Cardiac muscle cell (in vitro differentiated cells and primary cell): ENCODE results near the gene KCNJ14. TPM values are rescaled to one million over a fixed set of nuclear protein-coding genes. Genes with fewer than 3 reads are reported as not detected.
A peak's percentile ranks its signal among the peaks of the same experiment; 100 is the strongest.

Source experiments
- DNase-seq, 2 donors: peaks; one replicate each; pipeline versions ENCODE4 v3.0.0 to v3.0.0-alpha.2; 2010 to 2017; ENCODE audit warnings: low read depth in 1 of 2, low spot score in 1 of 2
- H3K27ac ChIP-seq: fragments of 200-600 bp; sonication (generic); 2 replicates; pipeline ENCODE4 v1.5.1; 2016
- H3K27me3 ChIP-seq: fragments of 200-600 bp; sonication (generic); 2 replicates; pipeline ENCODE4 v1.6.0; 2016; ENCODE audit warnings: control low read depth
- H3K36me3 ChIP-seq: fragments of 200-600 bp; sonication (generic); 2 replicates; pipeline ENCODE4 v1.5.1; 2016; ENCODE audit warnings: control low read depth
- H3K4me1 ChIP-seq: fragments of 200-600 bp; sonication (generic); 2 replicates; pipeline ENCODE4 v1.8.1; 2017; ENCODE audit warnings: low read depth, mild to moderate bottlenecking, mixed run types
- H3K4me3 ChIP-seq: fragments of 200-600 bp; sonication (generic); 2 replicates; pipeline ENCODE4 v1.5.1; 2016; ENCODE audit warnings: mild to moderate bottlenecking
- H3K9me3 ChIP-seq: fragments of 200-600 bp; sonication (generic); 2 replicates; pipeline ENCODE4 v1.5.1; 2017; ENCODE audit warnings: low read depth, mild to moderate bottlenecking, control low read depth
- polyA plus RNA-seq: library from polyadenylated mRNA; unstranded; fragments of >200 nt; fragmentation: Nextera tagmentation; extraction: Ambion mirVana; gene quantifications from 2 replicates; pipeline ENCODE4 v1.2.1, GENCODE V29; 2016
- total RNA-seq: library from RNA; depleted of rRNA; stranded (reverse); fragments of >200 nt; gene quantifications from 2 replicates; pipeline ENCODE4 v1.2.3, GENCODE V29; 2016
- TF ChIP-seq, protein P1 (sequence below): IDR thresholded peaks from 2 replicates; pipeline ENCODE4 v1.5.1; 2012; ENCODE audit warnings: low read depth, mild to moderate bottlenecking, low read length

The KCNJ14 gene
- total and polyA plus RNA-seq, 2 experiments from 2014 or later: 0.61 to 1.7 TPM

DNA sequence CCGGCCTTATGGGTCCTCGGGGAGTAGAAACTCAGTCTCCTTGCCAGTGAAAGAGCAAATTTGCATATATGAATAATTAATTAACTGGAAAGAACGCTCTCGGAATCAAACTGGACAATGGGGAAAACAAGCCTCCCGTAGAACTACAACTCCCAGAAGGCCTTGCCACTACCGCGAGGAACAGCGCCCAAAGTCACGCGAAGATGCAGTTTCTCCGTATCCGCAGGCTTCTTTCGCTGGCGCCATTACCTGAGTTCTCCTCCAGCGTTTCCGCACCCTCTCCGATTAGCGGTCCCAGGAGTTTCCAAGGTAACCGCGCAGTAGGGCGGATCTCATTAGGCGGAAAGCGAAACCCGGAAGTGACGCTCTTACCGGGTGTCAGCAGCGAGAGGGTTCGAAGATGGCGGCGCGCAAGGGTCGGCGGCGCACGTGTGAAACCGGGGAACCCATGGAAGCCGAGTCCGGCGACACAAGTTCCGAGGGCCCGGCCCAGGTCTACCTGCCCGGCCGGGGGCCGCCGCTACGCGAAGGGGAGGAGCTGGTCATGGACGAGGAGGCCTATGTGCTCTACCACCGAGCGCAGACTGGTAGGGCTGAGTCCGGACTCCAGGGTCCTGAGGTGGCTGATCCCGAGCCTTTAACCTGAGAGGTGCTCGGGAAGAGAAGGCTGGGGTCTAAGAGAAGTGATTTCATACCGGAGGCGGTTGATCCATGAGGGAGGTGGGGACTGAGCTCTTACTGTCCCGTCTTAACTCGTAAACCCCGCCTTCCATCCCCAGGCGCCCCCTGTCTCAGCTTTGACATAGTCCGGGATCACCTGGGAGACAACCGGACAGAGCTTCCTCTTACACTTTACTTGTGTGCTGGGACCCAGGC lies 9.5 kb upstream of the KCNJ14 start, which contains the start of gene GRWD1:
TSS of gene GRWD1 (plus strand) at position 378 of the 876 bp plus-strand sequence. CDS start at position 401, 23 bp downstream.
- Histone ChIP-seq H3K4me3 (peak within 1 kb of the TSS; percentile 82), H3K27ac (peak within 1 kb of the TSS; percentile 76), H3K27me3 (no peaks in the 10 kb centered on the region), H3K36me3 (peaks cover 10% of the 10 kb centered on the region), H3K4me1 (peaks cover 4% of the 10 kb centered on the region), H3K9me3 (no peaks in the 10 kb centered on the region)
- peak; percentile 97 for DNase-seq
- TF ChIP-seq, protein P1, sequence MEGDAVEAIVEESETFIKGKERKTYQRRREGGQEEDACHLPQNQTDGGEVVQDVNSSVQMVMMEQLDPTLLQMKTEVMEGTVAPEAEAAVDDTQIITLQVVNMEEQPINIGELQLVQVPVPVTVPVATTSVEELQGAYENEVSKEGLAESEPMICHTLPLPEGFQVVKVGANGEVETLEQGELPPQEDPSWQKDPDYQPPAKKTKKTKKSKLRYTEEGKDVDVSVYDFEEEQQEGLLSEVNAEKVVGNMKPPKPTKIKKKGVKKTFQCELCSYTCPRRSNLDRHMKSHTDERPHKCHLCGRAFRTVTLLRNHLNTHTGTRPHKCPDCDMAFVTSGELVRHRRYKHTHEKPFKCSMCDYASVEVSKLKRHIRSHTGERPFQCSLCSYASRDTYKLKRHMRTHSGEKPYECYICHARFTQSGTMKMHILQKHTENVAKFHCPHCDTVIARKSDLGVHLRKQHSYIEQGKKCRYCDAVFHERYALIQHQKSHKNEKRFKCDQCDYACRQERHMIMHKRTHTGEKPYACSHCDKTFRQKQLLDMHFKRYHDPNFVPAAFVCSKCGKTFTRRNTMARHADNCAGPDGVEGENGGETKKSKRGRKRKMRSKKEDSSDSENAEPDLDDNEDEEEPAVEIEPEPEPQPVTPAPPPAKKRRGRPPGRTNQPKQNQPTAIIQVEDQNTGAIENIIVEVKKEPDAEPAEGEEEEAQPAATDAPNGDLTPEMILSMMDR: peak; percentile 7

DNA sequence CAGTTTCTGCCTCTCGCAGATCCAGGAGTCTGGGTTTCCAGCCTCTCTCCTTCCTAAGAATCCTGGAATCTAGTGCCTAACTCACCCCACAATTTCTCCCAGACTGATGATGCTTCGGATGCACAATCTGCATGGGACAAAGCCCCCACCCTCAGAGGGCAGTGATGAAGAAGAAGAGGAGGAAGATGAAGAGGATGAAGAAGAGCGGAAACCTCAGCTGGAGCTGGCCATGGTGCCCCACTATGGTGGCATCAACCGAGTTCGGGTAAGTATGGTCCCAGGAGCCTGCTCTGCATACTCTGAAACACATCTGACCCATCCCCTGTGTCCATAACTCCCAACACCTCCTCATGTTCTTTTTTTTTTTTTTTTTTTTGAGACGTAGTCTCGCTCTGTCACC lies 8.8 kb upstream of the KCNJ14 start:
- Histone ChIP-seq H3K4me3 (peak overlapping the region; percentile 82), H3K4me1 (peaks cover 4% of the 10 kb centered on the region), H3K36me3 (peaks cover 15% of the 10 kb centered on the region), H3K27ac (peak overlapping the region; percentile 76), H3K27me3 (no peaks in the 10 kb centered on the region), H3K9me3 (no peaks in the 10 kb centered on the region)
- TF ChIP-seq, protein P1: no peak
- no peak for DNase-seq

- TF ChIP-seq, protein P1: no peak
- Histone ChIP-seq H3K27ac (no peak overlapping the region), H3K36me3 (peaks cover 26% of the 10 kb centered on the region), H3K4me1 (peaks cover 4% of the 10 kb centered on the region), H3K9me3 (no peaks in the 10 kb centered on the region), H3K27me3 (no peaks in the 10 kb centered on the region), H3K4me3 (no peak overlapping the region)
- DNase-seq: no peak
Measured at GRCh38 chr19:48448563-48448962, 6.8 kb upstream of the KCNJ14 start.

DNA sequence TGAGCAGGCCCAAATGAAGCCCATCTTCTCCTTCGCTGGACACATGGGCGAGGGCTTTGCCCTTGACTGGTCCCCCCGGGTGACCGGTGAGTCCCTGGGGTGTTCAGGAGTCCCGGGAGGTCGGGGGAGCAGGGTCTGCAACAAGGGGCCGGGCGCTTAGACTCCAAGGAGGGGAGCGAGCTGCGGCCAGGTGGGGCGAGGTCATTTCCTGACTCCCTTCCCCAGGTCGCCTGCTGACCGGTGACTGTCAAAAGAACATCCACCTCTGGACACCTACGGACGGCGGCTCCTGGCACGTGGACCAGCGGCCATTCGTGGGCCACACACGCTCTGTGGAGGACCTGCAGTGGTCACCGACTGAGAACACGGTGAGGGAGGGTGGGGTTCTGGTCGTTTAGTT lies 4.9 kb upstream of the KCNJ14 start:
- no peak for DNase-seq
- TF ChIP-seq, protein P1: no peak
- Histone ChIP-seq H3K36me3 (peaks cover 28% of the 10 kb centered on the region), H3K9me3 (no peaks in the 10 kb centered on the region), H3K27me3 (no peaks in the 10 kb centered on the region), H3K4me1 (peaks cover 4% of the 10 kb centered on the region), H3K27ac (no peak overlapping the region), H3K4me3 (no peak overlapping the region)

GRCh38 chr19:48450863-48451262 lies 4.5 kb upstream of the KCNJ14 start:
- H3K4me3 ChIP-seq: no peak overlapping the region
- no peaks in the 10 kb centered on the region for H3K9me3 ChIP-seq
- no peaks in the 10 kb centered on the region for H3K27me3 ChIP-seq
- DNase-seq: no peak
- no peak overlapping the region for H3K27ac ChIP-seq
- H3K36me3 ChIP-seq: peaks cover 28% of the 10 kb centered on the region
- peaks cover 4% of the 10 kb centered on the region for H3K4me1 ChIP-seq
- TF ChIP-seq, protein P1: no peak
